CD8-positive, alpha-beta memory T cell (primary cell): ENCODE results near the gene C2CD5. TPM values are rescaled to one million over a fixed set of nuclear protein-coding genes. Genes with fewer than 3 reads are reported as not detected.
"Not testable (repeated sequence)": the region's sequence is repeated elsewhere in the genome, so short reads cannot be mapped to it uniquely, and the experiment has no call there.

Source experiments
- CTCF ChIA-PET: fragments of 350-600 bp; sonication (Branson Sonifier 250); formaldehyde crosslinking; loops from one replicate; lab custom pipeline; 2021; ENCODE audit warnings: antibody characterized with exemption; lab: Charles Lee
- POLR2A ChIA-PET: fragments of 350-600 bp; sonication (Branson Sonifier 250); formaldehyde crosslinking; loops from one replicate; lab custom pipeline; 2021; ENCODE audit warnings: antibody characterized with exemption; lab: Charles Lee
- DNase-seq, 5 donors: peaks; one replicate each; pipeline versions ENCODE4 v3.0.0 to v3.0.0-alpha.2; 2020 to 2022; ENCODE audit warnings: mixed read lengths in 1 of 5
- H3K27ac ChIP-seq: one replicate; pipeline ENCODE4 v1.7.0; 2013; ENCODE audit warnings: low read depth, mild to moderate bottlenecking, low read length, moderate library complexity
- H3K27me3 ChIP-seq: 2 replicates; pipeline ENCODE4 v1.7.0; 2013; ENCODE audit warnings: low read length, mild to moderate bottlenecking; ENCODE audit not compliant: insufficient read depth, poor library complexity, severe bottlenecking
- H3K36me3 ChIP-seq: 2 replicates; pipeline ENCODE4 v1.7.0; 2013; ENCODE audit warnings: mild to moderate bottlenecking, low read length, moderate library complexity; ENCODE audit not compliant: insufficient read depth
- H3K4me1 ChIP-seq: 2 replicates; pipeline ENCODE4 v1.7.0; 2013; ENCODE audit warnings: mild to moderate bottlenecking, low read length, moderate library complexity; ENCODE audit not compliant: insufficient read depth
- H3K4me3 ChIP-seq: 2 replicates; pipeline ENCODE4 v1.7.0; 2013; ENCODE audit warnings: mild to moderate bottlenecking, low read length
- H3K9me3 ChIP-seq: 2 replicates; pipeline ENCODE4 v1.7.0; 2013; ENCODE audit warnings: mild to moderate bottlenecking, low read length
- H3K27ac Mint-ChIP-seq, 8 donors: one replicate each; pipeline ENCODE4 v1.8.0; 2020 to 2021; ENCODE audit warnings: mixed read lengths in 8 of 8, mild to moderate bottlenecking in 6 of 8, inconsistent platforms in 3 of 8, moderate library complexity in 3 of 8
- H3K27me3 Mint-ChIP-seq, 2 donors: one replicate each; pipeline ENCODE4 v1.8.0; 2020 to 2021; ENCODE audit warnings: mixed read lengths in 2 of 2, mild to moderate bottlenecking in 1 of 2, moderate library complexity in 1 of 2
- H3K36me3 Mint-ChIP-seq, 3 donors: one replicate each; pipeline ENCODE4 v1.8.0; 2020 to 2021; ENCODE audit warnings: mixed read lengths in 3 of 3, inconsistent platforms in 1 of 3, mild to moderate bottlenecking in 1 of 3
- H3K4me1 Mint-ChIP-seq, 3 donors: one replicate each; pipeline ENCODE4 v1.8.0; 2020 to 2021; ENCODE audit warnings: mixed read lengths in 3 of 3, inconsistent platforms in 1 of 3, mild to moderate bottlenecking in 1 of 3
- H3K4me3 Mint-ChIP-seq, 7 donors: one replicate each; pipeline ENCODE4 v1.8.0; 2020 to 2021; ENCODE audit warnings: mixed read lengths in 7 of 7, mild to moderate bottlenecking in 6 of 7, moderate library complexity in 4 of 7, inconsistent platforms in 2 of 7
- H3K9me3 Mint-ChIP-seq, 5 donors: one replicate each; pipeline ENCODE4 v1.8.0; 2020 to 2022; ENCODE audit warnings: mixed read lengths in 5 of 5, mild to moderate bottlenecking in 3 of 5, moderate library complexity in 2 of 5, inconsistent platforms in 1 of 5
- polyA plus RNA-seq: library from polyadenylated mRNA; unstranded; fragments of 300-500 nt; fragmentation: Illumina TruSeq; gene quantifications from one replicate; pipeline ENCODE4 v1.2.3, GENCODE V29; 2021
- total RNA-seq, 2 experiments: library from RNA; stranded (reverse); gene quantifications; one replicate each; pipeline ENCODE4 v1.2.3, GENCODE V29; 2021

C2CD5 gene
- total and polyA plus RNA-seq, 3 experiments from 2014 or later = 17.9 to 26.2 (median 25.3) TPM

DNA sequence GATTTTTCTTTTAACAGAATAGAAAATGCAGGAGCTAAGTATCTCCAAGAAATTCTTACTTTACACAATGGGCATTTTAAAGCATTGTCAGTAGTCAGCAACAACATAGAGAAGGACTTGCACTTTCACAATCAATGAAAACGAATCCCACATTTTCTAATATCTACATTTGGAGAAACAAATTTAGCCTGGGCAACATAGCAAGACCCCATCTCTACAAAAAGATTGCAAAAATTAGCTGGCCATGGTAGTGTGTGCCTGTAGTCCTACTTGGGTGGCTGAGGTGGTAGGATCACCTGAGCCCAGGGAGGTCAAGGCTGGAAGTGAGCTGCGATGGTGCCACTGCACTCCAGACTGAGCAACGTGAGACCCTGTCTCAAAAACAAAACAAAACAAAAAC is 30.6 kb upstream of the C2CD5 start:
- H3K27ac ChIP-seq = no peak overlapping the region
- no peak for DNase-seq
- H3K4me3 ChIP-seq = no peak overlapping the region
- no peaks in the 10 kb centered on the region for H3K9me3 ChIP-seq
- CTCF ChIA-PET = no interaction called here
- Mint-ChIP-seq H3K4me3 (no peak overlapping the region), H3K27ac (no peak overlapping the region), H3K4me1 (no peaks in the 10 kb centered on the region), H3K36me3 (no peaks in the 10 kb centered on the region), H3K9me3 (no peaks in the 10 kb centered on the region), H3K27me3 (peaks cover 3 to 14% of the 10 kb centered on the region in 2 donors)
- POLR2A ChIA-PET = no interaction called here
- no peaks in the 10 kb centered on the region for H3K4me1 ChIP-seq
- H3K27me3 ChIP-seq = no peaks in the 10 kb centered on the region
- H3K36me3 ChIP-seq = no peaks in the 10 kb centered on the region

DNA sequence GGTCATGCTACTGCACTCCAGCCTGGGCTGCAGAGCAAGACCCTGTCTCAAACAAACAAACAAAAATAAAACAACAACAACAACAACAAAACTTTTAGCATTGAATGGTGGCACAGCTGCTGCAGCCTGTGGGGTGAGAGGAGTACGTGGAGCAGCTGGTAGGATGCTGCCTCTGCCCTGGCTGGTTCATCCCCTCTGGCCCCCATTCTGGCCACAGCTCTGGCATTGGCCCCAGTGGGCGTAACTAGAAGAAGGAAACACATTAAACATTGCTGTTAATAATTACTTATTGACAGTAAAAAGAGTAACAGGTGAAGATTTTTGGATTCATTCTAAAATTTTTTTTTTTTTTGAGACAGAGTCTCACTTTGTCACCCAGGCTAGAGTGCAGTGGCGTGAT is 28.8 kb upstream of the C2CD5 start:
- no peaks in the 10 kb centered on the region for H3K9me3 Mint-ChIP-seq
- CTCF ChIA-PET = no interaction called here
- Histone ChIP-seq H3K9me3 (no peaks in the 10 kb centered on the region), H3K4me1 (no peaks in the 10 kb centered on the region), H3K27me3 (no peaks in the 10 kb centered on the region), H3K36me3 (no peaks in the 10 kb centered on the region), H3K27ac (no peak overlapping the region), H3K4me3 (no peak overlapping the region)
- POLR2A ChIA-PET = no interaction called here
- no peak overlapping the region for H3K27ac Mint-ChIP-seq
- no peak for DNase-seq
- no peak overlapping the region for H3K4me3 Mint-ChIP-seq
- no peaks in the 10 kb centered on the region for H3K36me3 Mint-ChIP-seq
- no peaks in the 10 kb centered on the region for H3K4me1 Mint-ChIP-seq
- peaks cover 9 to 14% of the 10 kb centered on the region in 2 donors for H3K27me3 Mint-ChIP-seq

DNA sequence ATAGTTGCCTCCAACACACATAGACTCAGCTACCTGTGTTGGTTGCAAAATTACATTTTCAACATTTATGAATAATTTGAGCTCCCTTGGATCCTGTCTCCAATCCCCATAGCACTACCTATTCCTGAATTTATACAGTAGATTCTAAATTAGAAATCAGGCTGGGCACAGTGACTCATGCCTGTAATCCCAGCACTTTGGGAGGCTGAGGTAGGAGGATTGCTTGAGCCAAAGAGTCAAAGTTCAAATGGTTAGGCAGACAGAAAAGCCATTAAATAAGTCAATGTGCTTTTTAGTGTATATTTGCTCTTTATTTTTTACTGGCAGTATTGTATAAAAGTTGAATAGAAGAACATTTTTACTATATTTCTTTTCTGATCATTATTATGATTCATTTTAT is 24.9 kb upstream of the C2CD5 start:
- no peaks in the 10 kb centered on the region for H3K27me3 ChIP-seq
- H3K27ac Mint-ChIP-seq = no peak overlapping the region
- no peaks in the 10 kb centered on the region for H3K36me3 Mint-ChIP-seq
- no peak overlapping the region for H3K27ac ChIP-seq
- no peak overlapping the region for H3K4me3 Mint-ChIP-seq
- H3K4me1 Mint-ChIP-seq = no peaks in the 10 kb centered on the region
- H3K36me3 ChIP-seq = no peaks in the 10 kb centered on the region
- H3K4me1 ChIP-seq = no peaks in the 10 kb centered on the region
- H3K9me3 ChIP-seq = no peaks in the 10 kb centered on the region
- H3K4me3 ChIP-seq = no peak overlapping the region
- H3K27me3 Mint-ChIP-seq = peaks cover 8 to 11% of the 10 kb centered on the region in 2 donors
- POLR2A ChIA-PET = no interaction called here
- CTCF ChIA-PET = no interaction called here
- DNase-seq = no peak
- no peaks in the 10 kb centered on the region for H3K9me3 Mint-ChIP-seq

DNA sequence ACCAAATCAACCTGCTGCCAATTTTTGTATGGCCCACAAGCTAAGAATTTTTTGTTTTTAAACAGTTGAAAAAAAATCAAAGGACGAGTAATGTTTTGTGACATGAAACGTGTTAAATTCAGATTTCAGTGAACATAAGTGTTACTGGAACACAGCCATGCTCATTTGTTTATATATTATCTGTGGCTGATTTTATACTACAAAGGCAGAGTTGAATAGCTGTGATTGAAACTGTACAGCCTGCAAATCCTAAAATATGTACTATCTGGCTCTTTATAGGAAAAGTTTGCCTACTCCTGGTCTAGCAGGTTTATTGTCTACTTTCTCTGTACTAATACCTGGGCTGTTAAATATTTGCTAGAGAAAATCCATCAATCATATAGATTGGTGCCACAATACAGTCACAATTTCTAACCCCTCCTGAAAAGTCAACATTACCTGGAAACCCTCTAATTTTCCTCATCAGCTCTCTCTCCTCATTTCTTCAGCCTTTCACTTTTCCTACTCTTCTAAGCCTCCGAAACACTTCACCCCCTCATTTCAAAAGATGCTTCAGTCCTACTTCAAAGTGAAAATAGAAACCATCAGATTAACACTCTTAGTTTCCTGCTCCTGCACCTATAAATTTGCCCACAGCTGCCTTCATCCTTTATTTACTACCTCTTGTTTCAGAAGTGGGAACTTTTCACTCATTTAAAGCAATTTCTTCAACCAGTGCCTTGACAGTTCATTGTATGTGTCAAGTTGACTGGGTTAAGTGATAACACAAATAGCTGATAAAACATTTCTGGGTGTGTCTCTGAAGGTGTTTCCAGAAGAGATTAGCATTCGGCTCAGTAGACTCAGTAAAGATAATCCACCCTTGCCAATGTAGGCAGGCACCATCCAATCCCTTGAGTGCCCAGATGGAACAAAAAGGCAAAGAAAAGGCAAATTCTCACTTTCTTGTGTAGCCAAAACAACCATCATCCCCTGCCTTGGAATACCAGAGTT is 18.0 kb upstream of the C2CD5 start:
- DNase-seq = no peak
- ChIA-PET POLR2A (interaction anchor here (0.5 kb wide), 1 partner anchor 81 kb away, joined by 5 read pairs; no protein-coding TSS in a partner anchor), CTCF (no interaction called here)
- peaks cover 6 to 8% of the 10 kb centered on the region in 2 donors for H3K27me3 Mint-ChIP-seq
- no peaks in the 10 kb centered on the region for H3K36me3 Mint-ChIP-seq
- no peaks in the 10 kb centered on the region for H3K36me3 ChIP-seq
- H3K4me3 ChIP-seq = no peak overlapping the region
- no peaks in the 10 kb centered on the region for H3K9me3 Mint-ChIP-seq
- H3K4me3 Mint-ChIP-seq = no peak overlapping the region
- H3K9me3 ChIP-seq = no peaks in the 10 kb centered on the region
- peaks cover 0 to 8% (median 4%) of the 10 kb centered on the region in 3 donors for H3K4me1 Mint-ChIP-seq
- no peaks in the 10 kb centered on the region for H3K27me3 ChIP-seq
- H3K27ac Mint-ChIP-seq = no peak overlapping the region
- H3K27ac ChIP-seq = no peak overlapping the region
- H3K4me1 ChIP-seq = no peaks in the 10 kb centered on the region

DNA sequence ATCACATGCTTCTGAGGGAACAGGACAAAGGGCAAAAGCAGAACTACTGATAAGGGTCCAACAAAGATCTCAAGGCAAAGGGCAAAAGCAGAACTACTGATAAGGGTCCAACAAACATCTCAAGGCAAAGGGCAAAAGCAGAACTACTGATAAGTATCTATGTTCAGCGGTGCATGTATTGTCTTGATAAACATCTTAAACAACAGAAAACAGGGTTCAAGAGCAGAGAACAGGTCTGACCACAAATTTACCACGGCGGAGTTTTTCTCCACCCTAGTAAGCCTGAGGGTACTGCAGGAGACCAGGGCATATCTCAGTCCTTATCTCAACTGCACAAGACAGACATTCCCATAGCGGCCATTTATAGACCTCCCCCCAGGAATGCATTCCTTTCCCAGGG is 10.4 kb upstream of the C2CD5 start:
- H3K4me1 Mint-ChIP-seq, H3K27ac Mint-ChIP-seq, H3K4me3 Mint-ChIP-seq, H3K9me3 ChIP-seq, H3K36me3 ChIP-seq, H3K4me3 ChIP-seq, H3K4me1 ChIP-seq, DNase-seq, H3K27me3 ChIP-seq, CTCF ChIA-PET, H3K27ac ChIP-seq, H3K36me3 Mint-ChIP-seq: not testable (repeated sequence)
- POLR2A ChIA-PET = interaction anchor here (0.7 kb wide), 1 partner anchor 86 kb away, joined by 3 read pairs; no protein-coding TSS in a partner anchor
- Mint-ChIP-seq H3K9me3 (peaks cover 9 to 15% (median 12%) of the 10 kb centered on the region in 5 donors), H3K27me3 (peaks cover 4 to 17% of the 10 kb centered on the region in 2 donors)

DNA sequence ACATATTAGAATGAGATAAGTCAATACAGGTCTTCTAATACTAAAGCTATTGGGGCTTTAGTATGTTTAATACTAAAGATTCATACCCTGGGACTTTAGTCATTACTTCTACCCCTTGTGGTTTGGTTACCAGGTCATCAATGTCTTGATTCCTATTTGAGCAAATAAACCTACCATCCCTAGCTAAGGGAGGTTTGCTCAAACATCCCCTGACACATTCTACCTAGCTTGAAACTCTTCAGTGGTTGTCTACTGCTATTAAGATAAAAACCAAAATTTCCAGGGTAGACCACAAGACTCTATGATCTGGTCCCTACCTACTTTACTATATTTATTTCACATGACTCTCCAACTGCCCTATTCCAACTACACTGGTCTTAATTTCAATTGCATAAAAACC is 7.3 kb upstream of the C2CD5 start:
- Mint-ChIP-seq H3K36me3 (peaks cover 0 to 10% (median 0%) of the 10 kb centered on the region in 3 donors), H3K4me1 (no peaks in the 10 kb centered on the region), H3K27me3 (peaks cover 8 to 30% of the 10 kb centered on the region in 2 donors), H3K4me3 (no peak overlapping the region), H3K27ac (no peak overlapping the region), H3K9me3 (peaks cover 9 to 15% (median 12%) of the 10 kb centered on the region in 5 donors)
- ChIA-PET POLR2A (no interaction called here), CTCF (no interaction called here)
- Histone ChIP-seq H3K27me3 (no peaks in the 10 kb centered on the region), H3K36me3 (no peaks in the 10 kb centered on the region), H3K9me3 (no peaks in the 10 kb centered on the region), H3K4me3 (no peak overlapping the region), H3K27ac (no peak overlapping the region), H3K4me1 (no peaks in the 10 kb centered on the region)
- no peak for DNase-seq

DNA sequence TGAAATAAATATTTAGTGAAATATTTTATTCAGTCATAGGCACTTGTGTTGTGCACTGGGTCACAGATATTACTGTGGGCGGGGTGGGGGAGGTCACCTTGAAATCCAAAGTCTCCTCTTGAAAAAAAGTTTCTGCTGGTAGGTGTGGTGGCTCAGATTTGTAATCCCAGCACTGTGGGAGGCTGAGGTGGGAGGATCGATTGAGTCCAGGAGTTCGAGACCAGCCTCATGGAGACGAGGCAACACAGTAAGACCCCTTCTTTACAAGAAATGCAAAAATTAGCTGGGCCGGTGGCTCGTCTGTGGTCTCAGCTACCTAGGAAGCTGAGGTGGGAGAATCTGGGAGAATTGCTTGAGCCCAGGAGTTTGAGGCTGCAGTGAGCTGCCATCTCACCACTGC is 913 bp upstream of the C2CD5 start:
- DNase-seq = no peak
- no peaks in the 10 kb centered on the region for H3K9me3 ChIP-seq
- H3K9me3 Mint-ChIP-seq = peaks cover 0 to 4% (median 0%) of the 10 kb centered on the region in 5 donors
- H3K4me3 ChIP-seq = no peak overlapping the region
- H3K4me1 Mint-ChIP-seq = peaks cover 35 to 38% (median 35%) of the 10 kb centered on the region in 3 donors
- H3K27ac ChIP-seq = no peak overlapping the region
- ChIA-PET POLR2A (interaction anchor here (0.8 to 1.2 kb wide), 3 partner anchors 9 to 82 kb away, joined by 3 to 5 read pairs (median 4); no protein-coding TSS in a partner anchor), CTCF (interaction anchor here (0.8 to 1.9 kb wide), 7 partner anchors 14 to 212 kb away, joined by 3 to 9 read pairs (median 3); no protein-coding TSS in a partner anchor)
- peak overlapping the region in 7 of 8 donors; percentile 63 to 94 (median 77) for H3K27ac Mint-ChIP-seq
- H3K27me3 ChIP-seq = no peaks in the 10 kb centered on the region
- peaks cover 25% of the 10 kb centered on the region for H3K4me1 ChIP-seq
- H3K36me3 ChIP-seq = no peaks in the 10 kb centered on the region
- H3K27me3 Mint-ChIP-seq = peaks cover 12 to 18% of the 10 kb centered on the region in 2 donors
- peak overlapping the region; percentile 68 to 98 (median 96) for H3K4me3 Mint-ChIP-seq
- peaks cover 6 to 21% (median 6%) of the 10 kb centered on the region in 3 donors for H3K36me3 Mint-ChIP-seq
